ENCODE measurements around the gene TUBB4A.
A peak's percentile ranks its signal among the peaks of the same experiment; 100 is the strongest.

Gene TUBB4A

DNA sequence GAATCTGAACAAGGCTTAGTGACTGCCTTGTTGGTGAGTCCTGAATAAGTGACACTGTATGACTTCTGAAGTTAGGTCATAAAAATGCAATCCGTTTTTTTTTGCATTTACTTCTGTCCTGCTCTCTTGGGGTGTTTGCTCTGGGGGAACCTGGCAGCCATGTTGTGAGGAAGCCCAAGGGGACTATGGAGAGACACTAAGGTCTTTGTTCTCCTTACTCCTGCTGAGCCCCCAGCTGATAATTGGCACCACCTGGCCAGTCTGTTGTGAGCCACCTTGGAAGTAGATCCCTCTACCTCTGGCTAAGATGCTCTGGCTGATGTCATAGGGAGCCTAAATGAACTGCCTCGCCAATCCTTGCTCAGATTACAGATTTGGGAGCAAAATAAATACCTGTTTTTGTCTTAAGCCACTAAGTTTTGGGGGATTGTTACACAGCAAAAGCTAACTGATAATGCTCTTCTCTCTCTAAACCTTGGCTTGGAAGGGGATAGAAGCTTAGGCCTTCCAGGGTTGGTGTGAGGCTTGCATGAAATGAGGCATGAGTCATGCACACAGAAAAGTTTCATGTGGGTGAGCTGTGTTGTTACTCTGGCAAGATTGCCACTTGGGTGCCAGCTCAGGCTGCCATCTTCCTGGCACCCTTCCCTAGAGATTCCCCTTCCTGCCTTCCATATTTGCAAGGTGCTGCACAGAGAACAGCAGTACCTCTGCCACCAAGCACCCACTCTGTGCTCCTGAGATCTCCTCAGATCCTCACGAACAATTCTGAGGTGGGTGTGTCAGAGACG lies 10.1 kb downstream of the TUBB4A start:
- no peak for DNase-seq

GRCh38 chr19:6490134-6490533 lies 12.0 kb downstream of the TUBB4A start:
- DNase-seq, result no peak

DNA sequence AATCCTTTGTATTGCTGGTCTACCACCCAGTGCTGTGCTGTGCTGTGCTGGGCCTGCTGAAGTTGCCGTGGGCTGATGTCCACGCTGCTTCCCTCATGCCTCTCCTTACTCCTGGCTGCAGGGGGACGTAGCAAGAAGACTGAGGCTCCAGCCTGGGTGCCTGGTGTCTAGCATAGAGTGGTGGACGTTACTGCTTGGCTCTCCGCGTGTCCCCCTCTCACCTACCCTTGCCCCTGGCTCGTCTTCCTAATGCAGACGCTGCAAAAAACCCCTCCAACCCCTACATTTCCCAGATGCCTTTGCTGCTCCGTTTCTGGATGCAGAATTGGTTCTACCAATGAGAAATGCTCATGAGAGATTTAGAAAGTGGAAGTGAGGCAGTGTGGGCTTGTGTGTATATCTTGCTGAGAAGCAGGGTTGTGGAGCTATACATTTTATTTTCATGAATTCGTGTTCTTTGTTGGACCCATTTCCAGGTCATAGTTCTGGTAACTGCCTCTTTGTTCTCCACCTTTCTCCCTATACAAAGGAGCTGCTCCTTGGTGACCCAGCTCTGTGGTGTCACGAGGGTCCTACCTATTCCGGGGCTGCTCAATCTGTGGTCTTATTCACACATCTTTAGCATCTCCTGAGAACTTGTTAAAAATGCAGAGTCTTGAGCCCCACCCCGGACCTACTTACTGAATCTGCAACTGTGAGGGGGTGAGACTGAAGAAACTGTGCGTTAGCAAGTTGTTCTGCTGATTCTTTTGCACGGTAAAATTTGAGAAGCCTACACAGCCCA lies 12.6 kb downstream of the TUBB4A start:
- peak; percentile 28 for DNase-seq

DNA sequence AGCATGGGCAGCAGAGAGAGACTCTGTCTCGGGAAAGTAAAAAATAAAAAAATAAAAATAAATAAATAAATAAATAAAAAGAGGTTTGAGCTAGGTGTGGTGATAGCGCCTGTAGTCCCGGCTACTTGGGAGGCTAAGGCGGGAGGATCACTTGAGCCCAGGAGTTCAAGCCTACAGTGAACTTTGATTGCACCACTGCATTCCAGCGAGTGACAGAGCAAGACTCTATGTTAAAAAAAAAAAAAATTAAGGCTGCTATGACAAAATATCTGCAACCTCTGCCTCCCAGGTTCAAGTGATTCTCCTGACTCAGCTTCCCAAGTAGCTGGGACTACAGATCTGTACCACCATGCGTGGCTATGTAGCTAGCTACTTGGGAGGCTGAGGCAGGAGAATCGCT lies 17.3 kb downstream of the TUBB4A start:
- no peak for DNase-seq

- no peak for DNase-seq
These were observed 17.9 kb downstream of the TUBB4A start for GRCh38 chr19:6484230-6484629.

DNA sequence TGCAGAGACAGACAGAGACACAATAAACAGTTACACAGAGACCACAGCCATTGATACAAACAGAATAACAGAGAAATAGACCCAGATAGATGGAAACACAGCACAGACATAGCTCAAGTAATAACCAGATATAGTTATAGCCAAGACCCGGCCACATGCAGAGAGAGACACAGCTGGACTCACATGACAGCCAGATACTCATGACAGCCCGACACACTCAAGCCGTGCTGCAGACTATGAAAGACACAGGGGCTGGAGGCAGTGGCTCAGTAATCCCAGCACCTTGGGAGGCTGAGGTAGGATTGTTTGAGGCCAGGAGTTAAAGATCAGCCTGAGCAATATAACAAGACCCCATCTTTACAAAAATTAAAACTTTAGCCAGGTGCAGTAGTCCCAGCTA lies 18.9 kb downstream of the TUBB4A start:
- DNase-seq, result no peak

GRCh38 chr19:6482343-6482686 lies 19.8 kb downstream of the TUBB4A start:
- no peak for DNase-seq

DNA sequence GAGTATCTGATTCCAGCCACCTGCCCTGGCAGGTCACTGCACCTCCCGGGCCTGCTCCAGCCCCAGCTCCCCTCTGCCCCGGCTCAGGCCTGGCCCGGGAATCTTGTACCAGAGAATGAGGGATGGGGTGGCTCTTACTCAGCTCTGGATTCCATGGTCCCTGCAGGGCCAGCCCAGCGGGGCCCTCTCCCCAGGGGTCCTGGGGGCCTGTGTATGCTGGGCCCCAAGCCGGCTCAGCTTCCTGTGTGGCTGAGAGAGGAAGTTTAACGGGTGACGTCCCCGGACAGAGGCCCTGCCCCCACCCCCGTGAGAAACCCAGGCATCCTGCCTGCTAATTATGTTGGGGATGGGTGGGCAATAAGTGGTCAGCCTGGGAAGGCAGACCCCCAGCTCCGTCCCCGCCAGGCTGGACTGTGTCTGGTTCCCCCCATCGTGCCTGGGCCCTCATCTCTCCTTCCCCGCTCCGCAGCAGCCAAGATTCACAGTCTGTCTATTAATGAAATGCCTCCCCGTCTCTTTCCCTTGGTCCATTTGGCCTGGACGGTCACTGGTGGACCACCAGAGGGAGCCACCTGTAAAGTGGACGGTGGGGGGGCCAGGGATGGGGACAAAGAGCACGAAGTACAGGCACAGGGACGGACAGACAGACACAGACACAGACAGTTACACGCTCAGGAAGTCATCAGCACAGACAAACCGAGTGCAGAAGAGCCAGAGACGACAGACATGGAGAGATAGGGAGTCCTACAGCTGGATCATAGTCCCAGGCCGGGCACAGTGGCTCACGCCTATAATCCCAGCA lies 20.4 kb downstream of the TUBB4A start, which contains the start of gene DENND1C:
TSS of gene DENND1C (minus strand) at position 247 of the 802 bp plus-strand sequence. CDS start at position 155, 92 bp downstream.
- DNase-seq, result peak; percentile 78

DNA sequence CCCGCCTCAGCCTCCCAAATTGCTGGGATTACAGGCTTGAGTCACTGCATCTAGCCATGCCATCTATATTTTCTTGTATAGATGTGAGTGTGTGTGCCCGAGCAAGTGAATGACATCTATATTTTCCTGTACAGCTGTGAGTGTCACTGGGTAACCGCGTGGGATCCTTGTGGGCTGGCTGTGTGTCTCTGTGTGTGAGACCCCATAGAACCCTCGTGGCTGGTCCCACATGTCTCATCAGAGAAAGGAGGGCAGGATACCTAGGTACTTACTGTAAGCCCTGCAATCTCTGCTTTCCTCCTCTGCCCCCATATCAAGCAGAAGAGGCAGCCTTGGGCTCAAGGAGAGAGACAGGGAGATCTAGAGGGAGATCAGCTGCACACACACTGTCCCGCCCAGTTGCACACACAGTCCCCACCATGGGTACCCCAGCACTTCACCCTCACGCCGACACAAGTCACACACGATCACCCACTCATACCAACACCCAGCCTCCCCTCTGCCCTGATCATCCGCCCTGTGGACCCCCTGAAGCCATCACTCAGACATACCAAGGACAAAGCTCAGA lies 21.2 kb downstream of the TUBB4A start:
- peak; percentile 25 for DNase-seq

DNA sequence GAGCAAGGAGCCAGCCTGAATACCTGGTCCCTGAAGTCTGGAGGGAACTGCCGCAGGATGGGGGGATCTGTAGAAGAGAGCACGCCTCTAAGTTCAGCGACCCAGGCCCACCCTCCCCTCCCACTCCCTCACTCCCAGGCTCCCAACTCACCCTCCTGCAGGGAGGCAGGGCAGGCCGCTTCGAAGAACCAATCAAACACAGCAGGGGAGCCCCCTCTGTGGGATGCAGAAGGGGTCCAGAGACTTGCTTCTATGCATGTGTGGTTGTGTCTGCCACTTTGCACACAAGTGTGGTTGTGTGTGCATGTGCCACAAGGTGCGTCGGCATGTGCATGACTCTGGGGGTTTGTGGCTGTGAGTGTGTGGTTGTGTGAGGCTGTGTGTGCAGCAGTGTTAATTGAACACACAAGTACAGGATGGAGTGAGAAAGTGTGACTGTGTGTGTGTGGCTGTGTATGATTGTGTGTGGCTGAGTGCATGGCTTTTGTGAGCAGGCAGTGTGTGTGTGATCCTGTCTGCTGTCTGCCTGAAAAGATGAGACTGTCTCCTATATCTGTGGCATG lies 22.2 kb downstream of the TUBB4A start:
- no peak for DNase-seq

GRCh38 chr19:6478815-6479214 lies 23.3 kb downstream of the TUBB4A start:
- DNase-seq, result no peak

- DNase-seq, result no peak
These were observed 25.1 kb downstream of the TUBB4A start for GRCh38 chr19:6476896-6477431.

GRCh38 chr19:6476155-6476895 lies 25.8 kb downstream of the TUBB4A start:
- peak; percentile 71 for DNase-seq

DNA sequence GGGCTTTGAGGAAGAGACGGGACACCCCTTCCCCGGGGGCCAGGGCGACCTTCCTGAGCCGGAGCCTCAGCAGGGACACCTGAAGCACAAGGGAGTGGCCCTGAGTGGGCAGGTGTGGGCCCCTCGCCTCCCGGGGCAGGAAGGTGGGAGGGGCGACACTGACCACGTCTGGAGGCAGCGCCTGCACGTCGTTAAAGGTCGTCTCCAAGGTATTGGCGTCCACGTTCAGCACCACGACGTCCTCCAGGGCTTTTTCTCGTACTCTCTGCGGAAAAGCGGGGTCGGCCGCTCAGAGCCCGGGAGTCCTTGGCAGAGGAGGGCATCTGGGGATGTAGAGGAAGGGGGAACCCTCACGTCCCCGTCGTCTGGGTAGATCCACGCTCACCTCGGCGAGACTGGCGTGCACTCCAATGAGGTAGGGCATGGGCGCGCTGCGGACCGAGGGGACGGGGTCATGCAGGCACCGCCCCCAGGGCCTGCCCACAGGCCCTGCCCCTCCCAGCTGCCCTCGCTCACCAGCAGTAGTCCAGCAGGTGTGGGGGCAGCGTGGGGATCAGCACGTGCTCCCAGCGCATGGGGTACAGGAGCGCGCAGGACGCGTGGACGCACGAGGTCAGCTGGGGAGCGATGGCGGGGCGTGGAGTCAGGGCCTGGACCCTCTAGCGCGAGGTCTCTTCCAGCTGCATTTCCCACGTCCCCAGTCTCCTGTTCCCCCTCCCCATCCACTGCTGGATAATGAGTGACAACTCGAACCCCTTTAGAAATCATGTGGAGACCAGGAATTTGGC lies 26.6 kb downstream of the TUBB4A start:
- DNase-seq, result no peak

GRCh38 chr19:6473647-6474046 lies 28.5 kb downstream of the TUBB4A start:
- no peak for DNase-seq

GRCh38 chr19:6472713-6473112 lies 29.4 kb downstream of the TUBB4A start:
- DNase-seq, result no peak

DNA sequence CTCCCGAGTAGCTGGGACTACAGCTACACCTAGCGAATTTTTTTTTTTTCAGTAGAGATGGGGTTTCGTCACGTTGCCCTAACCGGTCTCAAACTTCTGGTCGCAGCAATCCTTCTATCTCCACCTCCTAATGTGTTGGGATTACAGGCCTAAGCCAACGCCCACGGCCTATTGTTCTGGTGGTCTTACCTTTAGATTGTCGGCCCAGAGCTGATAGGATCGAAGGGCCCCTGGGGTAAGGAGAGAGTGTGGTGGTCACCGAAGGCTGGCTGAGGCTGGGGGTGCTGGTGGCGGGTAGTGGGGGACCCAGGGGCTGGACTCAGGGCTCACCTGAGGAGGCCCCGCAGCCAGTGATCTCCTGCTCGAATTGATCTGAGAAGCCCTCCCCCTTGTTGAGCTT lies 31.0 kb downstream of the TUBB4A start:
- no peak for DNase-seq

GRCh38 chr19:6470173-6470572 lies 31.9 kb downstream of the TUBB4A start:
- DNase-seq, result no peak

DNA sequence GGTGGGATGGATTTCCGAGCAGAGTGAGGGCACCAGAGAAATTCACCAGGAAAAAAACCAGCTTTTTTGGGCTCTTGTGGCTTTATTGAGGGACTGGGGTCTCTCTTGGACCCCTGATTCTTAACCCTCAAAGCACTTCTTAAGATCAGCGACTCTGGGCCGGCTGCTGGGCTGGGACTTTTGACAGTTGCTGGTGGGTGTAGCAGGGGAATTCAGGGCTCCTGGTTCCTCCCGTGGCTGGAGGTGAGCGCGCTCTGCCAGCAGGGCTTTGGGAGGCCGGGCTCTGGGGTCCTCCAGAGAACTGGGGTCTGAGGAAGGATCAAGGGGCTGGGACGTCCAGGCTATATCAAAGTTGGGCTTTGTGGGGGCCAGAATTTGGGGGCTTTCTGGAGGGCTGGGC lies 34.7 kb downstream of the TUBB4A start:
- DNase-seq, result no peak

- DNase-seq, result no peak
These were observed 35.4 kb downstream of the TUBB4A start for GRCh38 chr19:6466526-6467248.
